ENCODE results near the gene FAM124A. TPM values are rescaled to one million over a fixed set of nuclear protein-coding genes. Genes with fewer than 3 reads are reported as not detected.

Gene FAM124A
- total RNA-seq, 1 donor from 2014 or later = 3.9 TPM

DNA sequence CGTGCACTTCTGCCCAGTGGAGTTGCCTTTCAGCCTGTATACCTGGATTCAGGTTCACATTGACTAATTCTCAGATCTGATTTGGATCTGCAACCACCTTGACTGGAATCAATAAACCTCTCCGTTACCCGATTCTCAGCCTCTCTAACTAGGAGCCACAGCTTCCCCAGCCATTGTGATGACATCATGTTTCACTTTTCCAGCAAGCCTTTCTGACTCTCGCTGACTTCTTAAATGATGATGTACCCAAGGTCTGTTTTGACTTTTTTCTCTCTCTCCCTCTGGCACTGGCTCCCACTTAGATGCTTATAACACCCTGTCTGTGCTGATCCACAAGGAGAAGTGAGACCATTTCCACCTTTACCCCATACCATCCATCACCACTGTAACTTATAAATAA lies 13.5 kb upstream of the FAM124A start:
- Histone ChIP-seq H3K9me3 (no peaks in the 10 kb centered on the region), H3K27me3 (peaks cover 19% of the 10 kb centered on the region), H3K4me3 (no peak overlapping the region), H3K27ac (no peak overlapping the region), H3K4me1 (no peaks in the 10 kb centered on the region), H3K36me3 (no peaks in the 10 kb centered on the region)
- TF ChIP-seq, protein P1, sequence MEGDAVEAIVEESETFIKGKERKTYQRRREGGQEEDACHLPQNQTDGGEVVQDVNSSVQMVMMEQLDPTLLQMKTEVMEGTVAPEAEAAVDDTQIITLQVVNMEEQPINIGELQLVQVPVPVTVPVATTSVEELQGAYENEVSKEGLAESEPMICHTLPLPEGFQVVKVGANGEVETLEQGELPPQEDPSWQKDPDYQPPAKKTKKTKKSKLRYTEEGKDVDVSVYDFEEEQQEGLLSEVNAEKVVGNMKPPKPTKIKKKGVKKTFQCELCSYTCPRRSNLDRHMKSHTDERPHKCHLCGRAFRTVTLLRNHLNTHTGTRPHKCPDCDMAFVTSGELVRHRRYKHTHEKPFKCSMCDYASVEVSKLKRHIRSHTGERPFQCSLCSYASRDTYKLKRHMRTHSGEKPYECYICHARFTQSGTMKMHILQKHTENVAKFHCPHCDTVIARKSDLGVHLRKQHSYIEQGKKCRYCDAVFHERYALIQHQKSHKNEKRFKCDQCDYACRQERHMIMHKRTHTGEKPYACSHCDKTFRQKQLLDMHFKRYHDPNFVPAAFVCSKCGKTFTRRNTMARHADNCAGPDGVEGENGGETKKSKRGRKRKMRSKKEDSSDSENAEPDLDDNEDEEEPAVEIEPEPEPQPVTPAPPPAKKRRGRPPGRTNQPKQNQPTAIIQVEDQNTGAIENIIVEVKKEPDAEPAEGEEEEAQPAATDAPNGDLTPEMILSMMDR (IDR thresholded peaks at IDR 0.05) = no peak
- intact Hi-C loops (cut with DNase I) = no loop called here
- ATAC-seq = no peak
- DNase-seq = no peak

DNA sequence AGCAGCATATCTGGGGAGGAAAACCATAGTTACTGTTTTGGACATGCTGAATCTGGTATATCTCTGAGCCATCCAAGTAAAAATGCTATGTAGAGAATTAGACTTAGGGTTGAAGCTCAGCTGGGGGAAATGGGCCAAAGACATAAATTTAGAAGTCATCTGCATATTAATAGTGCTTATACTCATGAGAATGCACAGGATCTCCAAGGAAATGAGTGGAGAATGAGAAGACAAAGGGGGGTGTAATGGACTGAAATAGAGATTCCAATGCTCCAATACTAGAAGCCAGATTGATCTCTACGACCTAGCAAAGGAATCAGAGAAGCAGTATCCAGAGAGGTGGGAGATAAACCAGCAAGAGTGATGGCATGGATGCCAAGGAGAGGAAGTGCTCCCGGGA lies 10.3 kb upstream of the FAM124A start:
- H3K27me3 ChIP-seq = peaks cover 19% of the 10 kb centered on the region
- no peaks in the 10 kb centered on the region for H3K4me1 ChIP-seq
- DNase-seq (no peak), ATAC-seq (no peak)
- intact Hi-C loops (cut with DNase I) = no loop called here
- H3K27ac ChIP-seq = no peak overlapping the region
- no peaks in the 10 kb centered on the region for H3K36me3 ChIP-seq
- H3K4me3 ChIP-seq = no peak overlapping the region
- TF ChIP-seq, protein P1 (IDR thresholded peaks at IDR 0.05) = no peak
- H3K9me3 ChIP-seq = no peaks in the 10 kb centered on the region

DNA sequence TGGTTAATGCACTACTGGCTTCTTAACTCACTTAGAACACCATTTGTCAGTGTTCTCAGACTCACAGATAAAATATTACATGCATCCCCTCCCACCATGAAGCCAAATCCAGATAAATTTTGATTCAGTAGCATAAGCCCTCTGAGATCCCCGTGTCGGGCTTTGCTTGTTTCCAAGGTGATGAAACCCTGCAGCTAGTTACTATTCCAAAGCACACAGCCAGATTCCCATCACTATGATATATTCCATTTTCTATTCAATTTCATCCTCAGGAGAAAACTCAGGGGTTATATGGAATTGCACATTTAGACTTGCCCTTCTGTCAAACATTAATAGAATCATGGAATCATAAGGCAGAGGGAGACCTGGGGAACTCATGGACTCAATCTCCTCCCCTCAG lies 9.4 kb upstream of the FAM124A start:
- Histone ChIP-seq H3K4me3 (no peak overlapping the region), H3K36me3 (no peaks in the 10 kb centered on the region), H3K27me3 (peaks cover 19% of the 10 kb centered on the region), H3K27ac (no peak overlapping the region), H3K9me3 (no peaks in the 10 kb centered on the region), H3K4me1 (no peaks in the 10 kb centered on the region)
- DNase-seq (no peak), ATAC-seq (no peak)
- TF ChIP-seq, protein P1 (IDR thresholded peaks at IDR 0.05) = no peak
- intact Hi-C loops (cut with DNase I) = no loop called here

DNA sequence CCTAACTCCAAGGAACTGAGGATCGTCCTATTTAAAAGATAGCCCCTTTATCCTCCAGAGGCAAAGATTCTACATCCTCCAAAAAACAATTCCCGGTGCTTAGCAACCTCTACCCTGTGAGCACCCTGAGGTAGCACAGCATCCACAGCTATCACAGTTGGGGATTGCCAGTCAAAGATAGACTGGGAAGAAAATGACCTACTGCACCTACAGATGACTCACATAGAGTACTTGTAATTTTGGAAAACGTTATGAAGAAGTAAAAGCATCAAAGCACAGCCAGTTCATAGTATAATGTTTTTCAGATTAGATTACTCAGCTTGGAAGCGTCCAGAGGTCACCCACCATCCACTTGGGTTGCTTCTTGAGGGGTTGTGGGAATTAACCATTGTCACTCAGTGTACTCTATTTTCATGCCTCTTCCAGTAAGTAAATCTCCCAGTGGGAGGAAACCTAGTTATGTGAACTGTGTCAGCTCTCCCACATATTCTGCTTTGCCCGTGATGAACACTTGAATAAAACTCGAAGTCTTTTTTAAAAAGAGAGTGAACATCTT lies 8.9 kb upstream of the FAM124A start:
- Histone ChIP-seq H3K27ac (no peak overlapping the region), H3K4me3 (no peak overlapping the region), H3K36me3 (no peaks in the 10 kb centered on the region), H3K4me1 (no peaks in the 10 kb centered on the region), H3K27me3 (peaks cover 19% of the 10 kb centered on the region), H3K9me3 (no peaks in the 10 kb centered on the region)
- intact Hi-C loops (cut with DNase I) = no loop called here
- no peak for ATAC-seq
- TF ChIP-seq, protein P1 (IDR thresholded peaks at IDR 0.05) = no peak
- no peak for DNase-seq

DNA sequence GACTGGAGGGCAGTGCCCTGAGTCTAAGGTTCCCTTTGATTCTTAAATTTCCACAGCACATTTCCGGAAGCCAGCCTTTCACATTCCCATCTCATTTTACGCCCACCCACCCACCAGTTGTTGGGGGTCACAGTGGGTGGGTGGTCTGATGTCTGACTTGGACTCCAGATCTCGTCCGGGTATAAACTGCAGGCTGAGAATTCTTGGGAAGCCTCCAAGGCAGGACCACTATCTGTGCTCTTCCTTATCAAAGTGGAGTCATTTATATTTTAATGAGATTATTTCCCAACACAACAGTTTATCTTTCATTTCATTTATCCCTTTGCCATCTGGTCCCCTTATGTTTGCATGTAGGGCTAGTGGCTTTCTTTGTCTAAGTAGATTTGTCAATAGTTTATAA lies 3.6 kb upstream of the FAM124A start:
- ATAC-seq (no peak), DNase-seq (no peak)
- H3K4me3 ChIP-seq = no peak overlapping the region
- H3K27ac ChIP-seq = no peak overlapping the region
- H3K36me3 ChIP-seq = no peaks in the 10 kb centered on the region
- TF ChIP-seq, protein P1 (IDR thresholded peaks at IDR 0.05) = no peak
- peaks cover 3% of the 10 kb centered on the region for H3K27me3 ChIP-seq
- intact Hi-C loops (cut with DNase I) = no loop called here
- no peaks in the 10 kb centered on the region for H3K9me3 ChIP-seq
- peaks cover 5% of the 10 kb centered on the region for H3K4me1 ChIP-seq

DNA sequence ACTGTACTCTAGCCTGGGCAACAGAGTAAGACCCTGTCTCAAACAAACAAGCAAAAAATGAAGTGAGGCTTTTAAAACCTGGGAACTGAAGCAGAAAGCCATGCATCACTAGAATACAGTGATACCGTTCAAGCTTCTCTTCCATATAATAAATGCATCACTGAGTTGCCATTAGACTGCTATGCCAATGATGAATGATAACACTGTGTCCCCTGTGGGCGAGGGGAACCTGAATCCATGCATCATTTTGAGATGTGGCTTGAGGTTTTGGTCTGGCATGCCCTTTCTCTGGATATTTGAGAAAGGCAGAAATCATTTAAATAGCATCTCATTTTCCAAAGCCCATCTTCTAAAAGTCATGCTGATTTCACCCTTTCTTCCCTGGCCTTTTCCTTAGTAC lies 1.5 kb upstream of the FAM124A start:
- H3K4me1 ChIP-seq = peaks cover 5% of the 10 kb centered on the region
- no peaks in the 10 kb centered on the region for H3K9me3 ChIP-seq
- no peak overlapping the region for H3K4me3 ChIP-seq
- ATAC-seq (no peak), DNase-seq (no peak)
- intact Hi-C loops (cut with DNase I) = no loop called here
- H3K27me3 ChIP-seq = peaks cover 3% of the 10 kb centered on the region
- TF ChIP-seq, protein P1 (IDR thresholded peaks at IDR 0.05) = no peak
- no peaks in the 10 kb centered on the region for H3K36me3 ChIP-seq
- no peak overlapping the region for H3K27ac ChIP-seq

All from upper lobe of right lung (tissue), 1 donor.